ENCODE results near the gene SQSTM1.
"Not testable (repeated sequence)": the region's sequence is repeated elsewhere in the genome, so short reads cannot be mapped to it uniquely, and the experiment has no call there.

Gene SQSTM1

GRCh38 chr5:179820483-179821297 is at the start of gene SQSTM1:
Gene SQSTM1, plus strand, starts transcription at chr5:179820905. Its CDS starts 32 bp downstream, at chr5:179820937.
- peak; percentile 23 to 72 for DNase-seq

GRCh38 chr5:179771311-179771895 is 49.3 kb upstream of the SQSTM1 start:
- DNase-seq = no peak

- no peak for DNase-seq
These were observed 48.4 kb upstream of the SQSTM1 start for GRCh38 chr5:179772351-179772750.

- no peak for DNase-seq
These were observed 47.0 kb upstream of the SQSTM1 start for GRCh38 chr5:179773686-179774040.

- no peak for DNase-seq
These were observed 46.3 kb upstream of the SQSTM1 start for GRCh38 chr5:179774442-179774841.

GRCh38 chr5:179776411-179776938 is 44.2 kb upstream of the SQSTM1 start:
- DNase-seq = no peak

- no peak for DNase-seq
These were observed 43.2 kb upstream of the SQSTM1 start for GRCh38 chr5:179777456-179777855.

- no peak for DNase-seq
These were observed 42.8 kb upstream of the SQSTM1 start for GRCh38 chr5:179777909-179778308.

- DNase-seq = no peak
These were observed 42.1 kb upstream of the SQSTM1 start for GRCh38 chr5:179778591-179778990.

- no peak for DNase-seq
These were observed 40.9 kb upstream of the SQSTM1 start for GRCh38 chr5:179779826-179780225.

- DNase-seq = no peak
These were observed 40.3 kb upstream of the SQSTM1 start for GRCh38 chr5:179780362-179780761.

GRCh38 chr5:179781846-179782245 is 38.9 kb upstream of the SQSTM1 start:
- DNase-seq = no peak

- no peak for DNase-seq
These were observed 37.6 kb upstream of the SQSTM1 start for GRCh38 chr5:179783128-179783527.

- no peak for DNase-seq
These were observed 33.8 kb upstream of the SQSTM1 start for GRCh38 chr5:179786861-179787260.

GRCh38 chr5:179788193-179788854 is 32.4 kb upstream of the SQSTM1 start:
- no peak for DNase-seq

- DNase-seq = not testable (repeated sequence)
These were observed 31.4 kb upstream of the SQSTM1 start for GRCh38 chr5:179789278-179789677.

- DNase-seq = no peak
These were observed 28.7 kb upstream of the SQSTM1 start for GRCh38 chr5:179791881-179792611.

GRCh38 chr5:179792612-179793467 is 27.9 kb upstream of the SQSTM1 start:
- no peak for DNase-seq

- DNase-seq = no peak
These were observed 27.1 kb upstream of the SQSTM1 start, which contains the start of gene LTC4S for GRCh38 chr5:179793468-179794139. Gene LTC4S, plus strand, starts transcription at chr5:179793986. Its CDS starts 95 bp downstream, at chr5:179794081.

- DNase-seq = no peak
These were observed 26.5 kb upstream of the SQSTM1 start for GRCh38 chr5:179794171-179794570.

- DNase-seq = no peak
These were observed 26.1 kb upstream of the SQSTM1 start for GRCh38 chr5:179794575-179794974.

Data from NCI-H1930 (cell line).